Measurements from ENCODE around the gene MEN1.

MEN1 gene

DNA sequence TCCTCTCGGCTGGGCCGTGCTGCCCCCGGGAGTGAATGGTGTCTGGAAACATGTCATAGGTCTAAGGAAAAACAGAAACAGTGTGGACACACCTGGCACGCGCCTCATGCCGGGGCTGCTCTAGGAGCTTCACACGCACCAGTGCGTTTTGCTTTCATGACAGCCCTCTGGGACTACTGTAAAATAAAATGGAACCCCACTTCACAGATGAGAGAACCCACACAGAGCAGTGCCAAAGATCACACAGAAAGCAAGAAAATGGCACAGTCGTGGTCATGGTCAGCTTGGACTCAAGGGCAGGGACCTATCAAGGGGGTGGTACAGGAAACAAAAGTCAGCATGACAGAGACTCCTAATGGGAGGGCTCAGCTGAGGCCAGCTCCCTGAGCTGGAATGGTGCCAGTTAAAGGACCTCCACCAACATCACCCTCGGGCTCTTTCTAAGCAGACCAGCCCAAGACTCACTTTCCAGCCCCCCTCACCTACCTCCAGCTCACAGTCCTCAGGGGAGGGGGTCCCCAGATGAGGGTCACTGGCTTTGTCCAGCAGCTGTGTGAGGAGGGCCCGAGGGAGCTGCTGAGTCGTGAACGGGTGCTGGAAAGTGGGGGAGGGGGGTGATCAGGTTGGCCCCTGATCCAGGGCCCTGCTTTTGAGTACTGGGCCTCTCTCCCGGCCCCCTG is 10.6 kb downstream of the MEN1 start:
- ChIA-PET CTCF (no interaction called here), POLR2A (interaction anchor here (0.6 to 2.5 kb wide), 4 partner anchors 11 to 66 kb away, joined by 3 to 17 read pairs (median 3); partner anchors contain the start of genes MEN1 and SF1)
- TF ChIP-seq ARNT (IDR thresholded peaks at IDR 0.05): no peak
- no peak for TF ChIP-seq FOXA1 (IDR thresholded peaks at IDR 0.05)
- no peak for TF ChIP-seq ELF4 (IDR thresholded peaks at IDR 0.05)
- TF ChIP-seq TARDBP (IDR thresholded peaks at IDR 0.05): no peak
- TF ChIP-seq BHLHE40 (IDR thresholded peaks at IDR 0.05; ENCODE audit: borderline replicate concordance): no peak
- no peak for TF ChIP-seq SUZ12 (IDR thresholded peaks at IDR 0.05)
- no peak for TF ChIP-seq HDGF (IDR thresholded peaks at IDR 0.05; ENCODE audit: borderline replicate concordance)
- no peak for DNase-seq (ENCODE audit: extremely low spot score)

DNA sequence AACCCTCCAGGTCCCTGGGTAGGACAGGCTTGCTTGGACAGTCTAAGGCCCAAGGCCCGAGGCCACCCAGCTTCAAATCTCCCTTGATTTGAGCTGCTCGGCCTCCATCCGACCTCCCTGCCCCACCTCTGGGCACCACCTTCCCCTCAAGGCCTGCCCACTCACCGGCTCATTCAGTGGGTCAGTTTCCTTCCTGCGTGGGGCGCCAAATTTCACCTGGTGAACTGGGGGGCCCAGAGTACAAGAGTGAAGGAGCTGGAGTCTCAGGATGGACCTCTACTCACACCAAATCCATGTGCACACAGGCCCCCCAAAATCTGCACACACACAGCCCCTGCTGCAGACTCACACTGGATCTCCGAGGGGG is 11.1 kb downstream of the MEN1 start:
- POLR2A ChIA-PET: interaction anchor here (0.6 to 2.5 kb wide), 3 partner anchors 20 to 66 kb away, joined by 3 to 17 read pairs (median 3); partner anchors contain the start of gene SF1
- no peak for DNase-seq (ENCODE audit: extremely low spot score)
- CTCF ChIA-PET: no interaction called here
- TF ChIP-seq, protein P1, sequence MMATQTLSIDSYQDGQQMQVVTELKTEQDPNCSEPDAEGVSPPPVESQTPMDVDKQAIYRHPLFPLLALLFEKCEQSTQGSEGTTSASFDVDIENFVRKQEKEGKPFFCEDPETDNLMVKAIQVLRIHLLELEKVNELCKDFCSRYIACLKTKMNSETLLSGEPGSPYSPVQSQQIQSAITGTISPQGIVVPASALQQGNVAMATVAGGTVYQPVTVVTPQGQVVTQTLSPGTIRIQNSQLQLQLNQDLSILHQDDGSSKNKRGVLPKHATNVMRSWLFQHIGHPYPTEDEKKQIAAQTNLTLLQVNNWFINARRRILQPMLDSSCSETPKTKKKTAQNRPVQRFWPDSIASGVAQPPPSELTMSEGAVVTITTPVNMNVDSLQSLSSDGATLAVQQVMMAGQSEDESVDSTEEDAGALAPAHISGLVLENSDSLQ (IDR thresholded peaks at IDR 0.05): no peak
- TF ChIP-seq SUZ12 (IDR thresholded peaks at IDR 0.05) (no peak), FOXA1 (IDR thresholded peaks at IDR 0.05) (no peak), TARDBP (IDR thresholded peaks at IDR 0.05) (no peak), ELF4 (IDR thresholded peaks at IDR 0.05) (no peak), LEF1 (IDR thresholded peaks at IDR 0.05; ENCODE audit: borderline replicate concordance) (no peak), NFRKB (IDR thresholded peaks at IDR 0.05) (no peak)

DNA sequence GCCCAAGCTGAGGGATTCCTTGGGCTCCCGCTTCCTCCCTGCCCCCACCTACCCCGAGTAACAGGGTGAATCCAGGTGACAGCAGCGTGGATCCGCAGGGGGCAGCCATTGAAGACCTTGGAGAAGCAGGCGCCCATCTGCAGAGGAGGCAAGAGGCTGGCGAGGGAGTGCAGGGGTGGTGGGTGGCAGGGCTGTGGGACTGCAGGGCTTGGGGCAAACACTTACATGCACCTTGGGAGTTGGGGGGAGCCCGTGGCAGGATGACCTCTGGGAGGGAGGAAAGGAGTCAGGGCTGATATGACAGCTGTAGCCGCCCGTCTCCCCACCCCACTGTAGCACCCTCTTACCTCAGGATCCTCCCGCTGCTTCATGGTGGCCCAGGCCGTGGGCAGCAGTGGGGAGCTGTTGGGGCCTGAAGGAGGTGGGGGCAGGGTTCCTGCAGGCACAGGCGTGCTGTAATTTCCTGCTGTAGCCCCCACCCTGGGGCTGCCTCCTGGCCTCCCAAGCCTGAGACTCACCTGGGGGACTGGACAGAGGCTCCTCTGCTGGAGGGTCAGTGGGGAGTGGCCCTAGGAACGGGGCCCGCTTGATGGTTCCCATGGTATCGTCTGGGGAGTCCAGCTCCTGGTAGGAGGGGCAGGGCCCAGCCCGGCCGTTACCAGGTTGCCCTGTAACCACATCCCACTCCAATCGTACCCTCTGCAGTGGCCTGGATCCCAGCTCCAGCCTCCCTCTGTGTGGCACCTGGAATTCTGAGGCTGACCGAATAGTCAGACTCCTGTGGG is 13.4 kb downstream of the MEN1 start:
- POLR2A ChIA-PET: interaction anchor here (1.4 kb wide), 1 partner anchor 18 kb away, joined by 4 read pairs; the partner anchor contains the start of gene SF1
- no peak for DNase-seq (ENCODE audit: extremely low spot score)
- CTCF ChIA-PET: interaction anchor here (1.5 kb wide), 1 partner anchor 12 kb away, joined by 4 read pairs; no protein-coding TSS in a partner anchor
- no peak for TF ChIP-seq FOXM1 (IDR thresholded peaks at IDR 0.05; ENCODE audit: borderline replicate concordance)
- no peak for TF ChIP-seq SUZ12 (IDR thresholded peaks at IDR 0.05)

DNA sequence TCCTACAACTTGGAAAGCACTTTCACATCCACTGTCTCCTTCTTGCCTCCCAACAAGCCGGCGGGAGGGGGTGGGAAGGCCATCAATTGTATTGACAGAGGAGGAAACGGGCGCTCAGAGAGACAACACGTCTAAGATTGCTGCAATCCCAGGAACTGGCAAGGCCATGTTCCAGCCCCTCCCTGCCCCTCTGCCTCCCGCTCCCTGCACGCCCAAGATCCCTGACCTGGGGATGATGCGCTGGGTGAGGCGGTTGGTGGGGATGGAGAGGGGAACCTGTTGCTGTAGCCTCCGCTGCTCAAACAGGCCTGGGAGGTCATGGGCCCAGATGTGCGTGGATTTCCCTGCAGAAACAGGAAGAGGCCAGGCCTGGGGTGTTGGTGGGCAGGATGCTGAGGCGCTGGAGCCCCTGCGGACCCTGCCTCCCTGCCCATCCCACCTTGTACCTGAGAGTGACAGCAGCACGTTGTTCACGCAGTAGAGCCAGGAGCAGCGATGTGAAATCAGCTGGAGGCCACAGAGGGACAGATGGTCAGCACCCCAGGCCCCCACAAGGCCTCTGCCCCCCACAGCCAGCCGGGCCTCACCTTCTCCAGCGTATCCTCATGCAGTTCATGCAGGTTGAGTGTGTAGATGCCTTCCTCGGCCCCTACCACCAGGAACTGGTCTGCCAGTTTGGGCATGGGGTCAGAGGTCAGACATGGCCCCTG is 14.1 kb downstream of the MEN1 start:
- ChIA-PET CTCF (no interaction called here), POLR2A (interaction anchor here (1.4 kb wide), 1 partner anchor 18 kb away, joined by 4 read pairs; the partner anchor contains the start of gene SF1)
- DNase-seq (ENCODE audit: extremely low spot score): no peak
- TF ChIP-seq BHLHE40 (IDR thresholded peaks at IDR 0.05; ENCODE audit: borderline replicate concordance) (no peak), FOXM1 (IDR thresholded peaks at IDR 0.05; ENCODE audit: borderline replicate concordance) (no peak), HDGF (IDR thresholded peaks at IDR 0.05; ENCODE audit: borderline replicate concordance) (no peak), ZNF384 (IDR thresholded peaks at IDR 0.05) (no peak), CTBP1 (IDR thresholded peaks at IDR 0.05; ENCODE audit: borderline replicate concordance) (no peak), SUZ12 (IDR thresholded peaks at IDR 0.05) (no peak), ARNT (IDR thresholded peaks at IDR 0.05) (no peak), TARDBP (IDR thresholded peaks at IDR 0.05) (no peak), SP1 (IDR thresholded peaks at IDR 0.05) (no peak), FOXK2 (IDR thresholded peaks at IDR 0.05) (no peak), FOXA1 (IDR thresholded peaks at IDR 0.05) (no peak), ELF4 (IDR thresholded peaks at IDR 0.05) (no peak)

DNA sequence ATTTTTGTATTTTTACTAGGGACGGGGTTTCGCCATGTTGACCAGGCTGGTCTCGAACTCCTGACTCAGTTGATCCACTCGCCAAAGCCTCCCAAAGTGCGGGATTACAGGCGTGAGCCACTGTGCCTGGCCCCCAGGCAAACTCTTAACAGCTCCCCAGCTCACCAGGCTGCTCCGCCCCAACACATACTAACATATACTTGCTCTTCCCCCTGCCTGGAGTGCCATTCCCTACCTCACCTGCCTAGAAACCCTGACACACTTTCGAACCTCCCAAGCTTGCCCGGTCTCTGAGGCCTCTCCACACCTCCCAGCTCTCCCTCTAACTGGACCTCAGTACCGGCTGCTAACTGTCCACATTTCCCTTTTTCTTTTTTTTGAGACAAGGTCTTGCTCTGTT is 15.8 kb downstream of the MEN1 start:
- DNase-seq (ENCODE audit: extremely low spot score): no peak
- CTCF ChIA-PET: interaction anchor here (1.1 kb wide), 1 partner anchor 10 kb away, joined by 5 read pairs; no protein-coding TSS in a partner anchor
- TF ChIP-seq CTBP1 (IDR thresholded peaks at IDR 0.05; ENCODE audit: borderline replicate concordance) (no peak), FOXA1 (IDR thresholded peaks at IDR 0.05) (no peak), FOXK2 (IDR thresholded peaks at IDR 0.05) (no peak), ELF4 (IDR thresholded peaks at IDR 0.05) (no peak), SP1 (IDR thresholded peaks at IDR 0.05) (no peak), HDGF (IDR thresholded peaks at IDR 0.05; ENCODE audit: borderline replicate concordance) (no peak), NFRKB (IDR thresholded peaks at IDR 0.05) (no peak), SUZ12 (IDR thresholded peaks at IDR 0.05) (no peak), ARNT (IDR thresholded peaks at IDR 0.05) (no peak), FOXM1 (IDR thresholded peaks at IDR 0.05; ENCODE audit: borderline replicate concordance) (no peak)
- TF ChIP-seq, protein P1 (IDR thresholded peaks at IDR 0.05): no peak
- POLR2A ChIA-PET: no interaction called here

DNA sequence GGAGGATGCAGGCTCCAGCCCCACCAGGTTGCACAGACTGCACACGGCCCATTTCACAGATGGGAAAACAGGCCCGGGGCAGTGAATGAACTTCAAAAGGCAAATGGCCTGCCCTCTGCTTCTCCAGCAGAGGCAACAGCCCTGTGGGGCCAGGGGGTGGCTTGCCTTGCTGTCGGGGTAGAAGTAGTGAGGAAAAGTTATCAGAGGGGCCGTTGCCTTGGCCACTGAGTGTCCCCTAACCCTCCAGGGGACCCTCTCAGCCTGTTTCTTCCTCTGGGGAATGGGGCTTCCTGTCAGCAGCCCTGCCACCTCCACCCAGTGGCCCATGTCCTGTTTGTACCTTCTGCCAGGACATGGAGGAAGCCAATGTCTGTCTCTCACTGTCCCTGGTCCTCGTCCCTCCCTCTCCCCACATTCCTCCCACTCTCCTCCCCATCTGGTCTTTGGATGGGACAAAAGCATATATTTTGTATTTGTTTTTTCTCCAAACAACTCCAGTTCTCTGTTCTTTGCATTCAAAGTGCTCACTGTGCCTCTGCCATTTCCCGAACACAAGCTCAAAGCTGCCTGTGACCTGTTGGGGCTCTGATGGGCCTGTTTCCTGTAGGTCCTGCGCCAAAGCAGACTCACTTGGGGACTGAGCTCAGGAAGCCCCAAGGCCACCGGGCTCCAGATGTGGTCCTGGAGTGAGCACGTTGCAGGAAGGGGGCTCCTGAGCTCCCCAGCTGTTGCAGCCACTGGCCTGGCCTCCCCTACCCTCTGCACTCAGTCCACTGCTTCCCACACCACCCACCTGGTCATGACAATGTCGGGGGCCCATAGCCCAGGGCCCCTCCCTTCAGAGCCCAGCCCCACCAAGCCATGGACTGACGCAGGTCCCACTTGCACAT is 16.8 kb downstream of the MEN1 start:
- POLR2A ChIA-PET: interaction anchor here (0.9 kb wide), 1 partner anchor 15 kb away, joined by 5 read pairs; no protein-coding TSS in a partner anchor
- TF ChIP-seq ELF4 (IDR thresholded peaks at IDR 0.05) (no peak), FOXM1 (IDR thresholded peaks at IDR 0.05; ENCODE audit: borderline replicate concordance) (no peak), HDGF (IDR thresholded peaks at IDR 0.05; ENCODE audit: borderline replicate concordance) (no peak), TARDBP (IDR thresholded peaks at IDR 0.05) (no peak), ZNF384 (IDR thresholded peaks at IDR 0.05) (no peak), LEF1 (IDR thresholded peaks at IDR 0.05; ENCODE audit: borderline replicate concordance) (no peak), NFRKB (IDR thresholded peaks at IDR 0.05) (no peak), L3MBTL2 (conservative IDR thresholded peaks at IDR 0.05) (no peak), FOXK2 (IDR thresholded peaks at IDR 0.05) (no peak), FOXA1 (IDR thresholded peaks at IDR 0.05) (no peak), SP1 (IDR thresholded peaks at IDR 0.05) (no peak)
- TF ChIP-seq, protein P1 (IDR thresholded peaks at IDR 0.05): no peak
- no peak for DNase-seq (ENCODE audit: extremely low spot score)
- CTCF ChIA-PET: interaction anchor here (1.1 kb wide), 1 partner anchor 11 kb away, joined by 5 read pairs; no protein-coding TSS in a partner anchor
